HEK293 (cell line): Measurements from ENCODE around the gene GPAM.

ENCODE experiments used
- CTCF ChIA-PET: fragments of 350-600 bp; formaldehyde crosslinking; extraction: SDS; loops from one replicate; lab custom pipeline; 2021; ENCODE audit warnings: antibody characterized with exemption; lab: Yijun Ruan, JAX
- POLR2A ChIA-PET: fragments of 300-600 bp; formaldehyde crosslinking; extraction: SDS; loops from one replicate; lab custom pipeline; 2020; ENCODE audit warnings: antibody characterized with exemption, inconsistent platforms; lab: Yijun Ruan, JAX
- H3K27ac ChIP-seq: fragments of 200-500 bp; sonication (Bioruptor generic); 2 replicates; pipeline ENCODE4 v1.5.1; 2014; ENCODE audit warnings: low read depth, low read length, control low read depth, inconsistent platforms; ENCODE audit errors: extremely low read depth
- H3K36me3 ChIP-seq, 2 experiments: fragments of 200-500 bp in 1 of 2; sonication (Bioruptor generic) in 1 of 2; 1 replicate in 1 of 2; 2 replicates in 1 of 2; pipeline ENCODE4 v1.5.1; 2014 to 2017; ENCODE audit warnings: inconsistent platforms in 2 of 2, low read length in 2 of 2; ENCODE audit not compliant: control insufficient read depth in 2 of 2, insufficient read depth in 1 of 2
- H3K4me1 ChIP-seq: fragments of 200-500 bp; sonication (Bioruptor generic); 2 replicates; pipeline ENCODE4 v1.5.1; 2014; ENCODE audit warnings: mild to moderate bottlenecking, low read length, inconsistent platforms; ENCODE audit not compliant: control insufficient read depth, insufficient read depth
- H3K4me3 ChIP-seq: 2 replicates; pipeline ENCODE4 v1.5.1; 2011; ENCODE audit warnings: low read depth, mild to moderate bottlenecking, control low read depth, low read length, moderate library complexity
- H3K9me3 ChIP-seq: fragments of 200-500 bp; sonication (Bioruptor generic); 2 replicates; pipeline ENCODE4 v1.5.1; 2014; ENCODE audit warnings: low read depth, low read length, inconsistent platforms; ENCODE audit not compliant: control insufficient read depth, insufficient read depth
- GLI2 ChIP-seq: fragments of 450-650 bp; formaldehyde crosslinking; IDR thresholded peaks from 2 replicates; pipeline ENCODE4; 2017; ENCODE audit warnings: missing biosample characterization, missing genetic modification characterization, low read depth, borderline replicate concordance
- GLIS2 ChIP-seq: fragments of 450-650 bp; formaldehyde crosslinking; IDR thresholded peaks from 2 replicates; pipeline ENCODE4 v1.5.1; 2016; ENCODE audit warnings: missing biosample characterization, missing genetic modification characterization
- KLF9 ChIP-seq: fragments of 450-650 bp; formaldehyde crosslinking; IDR thresholded peaks from 2 replicates; pipeline ENCODE4 v1.5.1; 2016; ENCODE audit warnings: missing biosample characterization, missing genetic modification characterization, low read depth
- MYNN ChIP-seq: fragments of 450-650 bp; formaldehyde crosslinking; IDR thresholded peaks from 2 replicates; pipeline ENCODE4 v1.5.1; 2016; ENCODE audit warnings: missing biosample characterization, missing genetic modification characterization, borderline replicate concordance
- MZF1 ChIP-seq: fragments of 450-650 bp; formaldehyde crosslinking; IDR thresholded peaks from 2 replicates; pipeline ENCODE4 v1.5.1; 2017; ENCODE audit warnings: missing biosample characterization, missing genetic modification characterization, borderline replicate concordance
- OSR2 ChIP-seq: fragments of 450-650 bp; formaldehyde crosslinking; IDR thresholded peaks from 2 replicates; pipeline ENCODE4 v1.5.1; 2016; ENCODE audit warnings: missing biosample characterization, missing genetic modification characterization
- PRDM4 ChIP-seq: fragments of 450-650 bp; formaldehyde crosslinking; IDR thresholded peaks from 2 replicates; pipeline ENCODE4 v1.5.1; 2017; ENCODE audit warnings: missing biosample characterization, missing genetic modification characterization
- RBAK ChIP-seq: fragments of 450-650 bp; formaldehyde crosslinking; IDR thresholded peaks from 2 replicates; pipeline ENCODE4 v1.5.1; 2016; ENCODE audit warnings: missing biosample characterization, missing genetic modification characterization
- SCRT2 ChIP-seq: fragments of 450-650 bp; formaldehyde crosslinking; IDR thresholded peaks from 2 replicates; pipeline ENCODE4 v1.5.1; 2016; ENCODE audit warnings: missing biosample characterization, missing genetic modification characterization
- ZBTB49 ChIP-seq: fragments of 450-650 bp; formaldehyde crosslinking; IDR thresholded peaks from 2 replicates; pipeline ENCODE4 v1.5.1; 2016; ENCODE audit warnings: missing biosample characterization, missing genetic modification characterization, low read depth
- ZNF155 ChIP-seq: fragments of 450-650 bp; formaldehyde crosslinking; IDR thresholded peaks from 2 replicates; pipeline ENCODE4 v1.5.1; 2016; ENCODE audit warnings: missing biosample characterization, missing genetic modification characterization
- ZNF169 ChIP-seq: fragments of 450-650 bp; formaldehyde crosslinking; IDR thresholded peaks from 2 replicates; pipeline ENCODE4 v1.5.1; 2016; ENCODE audit warnings: missing biosample characterization, missing genetic modification characterization
- ZNF37A ChIP-seq: fragments of 450-650 bp; IDR thresholded peaks from 2 replicates; pipeline ENCODE4 v1.5.1; 2018; ENCODE audit warnings: missing biosample characterization, missing genetic modification characterization
- ZNF398 ChIP-seq: fragments of 450-650 bp; formaldehyde crosslinking; IDR thresholded peaks from 2 replicates; pipeline ENCODE4 v1.5.1; 2017; ENCODE audit warnings: missing biosample characterization, missing genetic modification characterization
- ZNF433 ChIP-seq: fragments of 450-650 bp; formaldehyde crosslinking; IDR thresholded peaks from 2 replicates; pipeline ENCODE4 v1.5.1; 2016; ENCODE audit warnings: missing biosample characterization, missing genetic modification characterization, low read depth
- ZNF596 ChIP-seq: fragments of 450-650 bp; IDR thresholded peaks from 2 replicates; pipeline ENCODE4 v1.5.0; 2018; ENCODE audit warnings: missing biosample characterization, mild to moderate bottlenecking, missing genetic modification characterization, moderate library complexity
- ZNF645 ChIP-seq: fragments of 450-650 bp; formaldehyde crosslinking; IDR thresholded peaks from 2 replicates; pipeline ENCODE4; 2016; ENCODE audit warnings: missing biosample characterization, missing genetic modification characterization

Gene GPAM

GRCh38 chr10:112151524-112152039 lies 32.0 kb downstream of the GPAM start:
- Histone ChIP-seq H3K36me3 (peaks cover 25 to 57% of the 10 kb centered on the region in 2 experiments; a peak in 2 of 3 replicates), H3K27ac (no peak overlapping the region), H3K4me3 (no peak overlapping the region), H3K4me1 (no peaks in the 10 kb centered on the region), H3K9me3 (no peaks in the 10 kb centered on the region)
- TF ChIP-seq MZF1 (tag by site-specific recombination) (no peak), SCRT2 (tag by site-specific recombination) (no peak), OSR2 (no peak), ZNF433 (tag by site-specific recombination) (no peak), GLI2 (tag by site-specific recombination) (no peak), ZNF596 (tag by site-specific recombination) (no peak)
- ChIA-PET POLR2A (no interaction called here), CTCF (interaction anchor here (0.7 to 1.3 kb wide), 8 partner anchors 9 to 165 kb away, joined by 3 to 5 read pairs (median 3); no protein-coding TSS in a partner anchor)

- no peaks in the 10 kb centered on the region for H3K4me1 ChIP-seq
- no peak overlapping the region for H3K27ac ChIP-seq
- no peaks in the 10 kb centered on the region for H3K9me3 ChIP-seq
- ChIA-PET POLR2A (no interaction called here), CTCF (interaction anchor here (0.6 to 2.3 kb wide), 3 partner anchors 11 to 166 kb away, joined by 3 to 8 read pairs (median 3); no protein-coding TSS in a partner anchor)
- H3K36me3 ChIP-seq, result peaks cover 8 to 25% of the 10 kb centered on the region in 2 experiments; a peak in 2 of 3 replicates
- TF ChIP-seq ZNF155 (no peak), ZNF37A (tag by site-specific recombination) (no peak), ZNF398 (tag by site-specific recombination) (no peak), PRDM4 (tag by site-specific recombination) (no peak), MYNN (tag by site-specific recombination) (no peak), KLF9 (tag by site-specific recombination) (no peak), ZBTB49 (tag by site-specific recombination) (no peak)
- no peak overlapping the region for H3K4me3 ChIP-seq
These were observed 35.2 kb downstream of the GPAM start for GRCh38 chr10:112148331-112148730.

GRCh38 chr10:112146799-112147198 lies 36.8 kb downstream of the GPAM start:
- TF ChIP-seq OSR2 (no peak), ZNF169 (tag by site-specific recombination) (no peak), ZNF645 (no peak), RBAK (tag by site-specific recombination) (no peak), GLIS2 (tag by site-specific recombination) (no peak)
- ChIA-PET CTCF (interaction anchor here (2.9 kb wide), 1 partner anchor 10 kb away, joined by 11 read pairs; no protein-coding TSS in a partner anchor), POLR2A (no interaction called here)
- H3K9me3 ChIP-seq, result no peaks in the 10 kb centered on the region
- H3K27ac ChIP-seq, result no peak overlapping the region
- H3K36me3 ChIP-seq, result peaks cover 3 to 13% of the 10 kb centered on the region in 2 experiments; a peak in 2 of 3 replicates
- H3K4me1 ChIP-seq, result no peaks in the 10 kb centered on the region
- H3K4me3 ChIP-seq, result no peak overlapping the region
